K562 (cell line): ENCODE measurements around the gene FAM200B. TPM values are rescaled to one million over a fixed set of nuclear protein-coding genes. Genes with fewer than 3 reads are reported as not detected.

Source experiments
- ATAC-seq: fragments of 200-7000 bp; cut with Tn5 transposase; 3 replicates; pipeline ENCODE4 v1.9.1; 2020; ENCODE audit warnings: moderate library complexity
- BruUV-seq: library from RNA; stranded (reverse); fragments of 400-500 nt; replicated peaks from 2 replicates; lab custom pipeline; 2021; lab: Mats Ljungman, UMichigan
- CTCF ChIA-PET: fragments of 300-600 bp; formaldehyde crosslinking; extraction: SDS; loops from one replicate; lab custom pipeline; 2021; ENCODE audit warnings: low intra/inter-chr PET ratio; lab: Yijun Ruan, JAX
- POLR2A ChIA-PET: fragments of 300-600, 350-650 bp; sonication (Branson Sonifier 250); formaldehyde crosslinking; extraction: SDS; loops from one replicate; lab custom pipeline; 2021; ENCODE audit warnings: antibody characterized with exemption, inconsistent platforms; lab: Yijun Ruan, JAX
- DNase-seq, 4 experiments: peaks; one replicate each; pipeline versions ENCODE4 v3.0.0 to v3.0.0-alpha.2; 2011 to 2018; ENCODE audit warnings: low spot score in 3 of 4, mixed read lengths in 3 of 4; ENCODE audit errors: extremely low read depth in 1 of 4
- FAIRE-seq: peaks from 2 replicates; lab custom pipeline; 2011; peaks lifted over from hg19 to GRCh38; lab: Jason Lieb, UNC
- H2AFZ ChIP-seq: 2 replicates; pipeline ENCODE4 v1.6.0; 2011; ENCODE audit warnings: low read depth, low read length, control low read depth, inconsistent platforms
- H3K27ac ChIP-seq: fragments of 200-600 bp; 3 replicates; pipeline ENCODE4 v1.8.0; 2011; ENCODE audit warnings: low read depth, mild to moderate bottlenecking, control low read depth, inconsistent platforms, low read length, moderate library complexity, mixed read lengths; ENCODE audit errors: extremely low read depth
- H3K27me3 ChIP-seq, 2 experiments: fragments of 300-600 bp in 1 of 2; 2 replicates in 1 of 2; 3 replicates in 1 of 2; pipeline versions ENCODE4 v1.6.0 to v1.8.0; 2011; ENCODE audit warnings: inconsistent platforms in 2 of 2, low read length in 2 of 2, mild to moderate bottlenecking in 1 of 2, mixed read lengths in 1 of 2, moderate library complexity in 1 of 2; ENCODE audit not compliant: control insufficient read depth in 2 of 2, insufficient read depth in 2 of 2
- H3K36me3 ChIP-seq: fragments of 300-600 bp; 3 replicates; pipeline ENCODE4 v1.8.0; 2011; ENCODE audit warnings: mild to moderate bottlenecking, low read length, inconsistent platforms; ENCODE audit not compliant: control insufficient read depth, insufficient read depth
- H3K4me1 ChIP-seq, 2 experiments: fragments of 200-600 bp in 1 of 2; replicated peaks in 1 of 2; 2 replicates in 1 of 2; 3 replicates in 1 of 2; pipeline versions ENCODE4 v1.5.1 to v1.8.0; 2011; ENCODE audit warnings: inconsistent platforms in 2 of 2, low read length in 2 of 2, mild to moderate bottlenecking in 1 of 2, mixed read lengths in 1 of 2, moderate library complexity in 1 of 2; ENCODE audit not compliant: control insufficient read depth in 2 of 2, insufficient read depth in 2 of 2
- H3K4me2 ChIP-seq: 2 replicates; pipeline ENCODE4 v1.6.1; 2011; ENCODE audit warnings: low read length, control low read depth, inconsistent platforms, mixed read lengths; ENCODE audit not compliant: insufficient read depth
- H3K4me3 ChIP-seq: fragments of 200-600 bp; sonication (generic), shearing (Covaris generic); 2 replicates; pipeline ENCODE4 v1.5.1; 2016; ENCODE audit warnings: control low read depth, inconsistent platforms
- H3K79me2 ChIP-seq: fragments of 200-600 bp; 3 replicates; pipeline ENCODE4 v1.8.0; 2011; ENCODE audit warnings: low read length, inconsistent platforms; ENCODE audit not compliant: control insufficient read depth, insufficient read depth
- H3K9ac ChIP-seq, 2 experiments: 2 replicates each; pipeline versions ENCODE4 v1.6.0 to v1.6.1; 2011; ENCODE audit warnings: low read depth in 2 of 2, low read length in 2 of 2, control low read depth in 1 of 2, inconsistent platforms in 1 of 2, mild to moderate bottlenecking in 1 of 2, mixed read lengths in 1 of 2; ENCODE audit not compliant: insufficient read depth in 1 of 2
- H3K9me1 ChIP-seq: one replicate; pipeline ENCODE4 v1.6.0; 2011; ENCODE audit warnings: inconsistent platforms, mild to moderate bottlenecking, low read length, moderate library complexity; ENCODE audit not compliant: control insufficient read depth, insufficient read depth
- H3K9me3 ChIP-seq: replicated peaks from 2 replicates; pipeline ENCODE4 v1.5.1; 2011; ENCODE audit warnings: low read depth, low read length, inconsistent platforms; ENCODE audit not compliant: control insufficient read depth, insufficient read depth
- H4K20me1 ChIP-seq: replicated peaks from 2 replicates; pipeline ENCODE4 v1.6.1; 2011; ENCODE audit warnings: low read length, inconsistent platforms, mixed read lengths; ENCODE audit not compliant: control insufficient read depth, insufficient read depth
- CHD1 ChIP-seq: fragments of 200-600 bp; sonication (generic); IDR thresholded peaks from one replicate; pipeline ENCODE4 v1.6.1; 2012; ENCODE audit warnings: mild to moderate bottlenecking, moderate library complexity, low read length, inconsistent platforms
- FOXJ2 ChIP-seq: fragments of 200-800 bp; sonication (Bioruptor generic); IDR thresholded peaks from 2 replicates; pipeline ENCODE4 v1.6.1; 2016; ENCODE audit warnings: missing genetic modification characterization, missing compliant biosample characterization
- GATAD2B ChIP-seq: fragments of 450-650 bp; IDR thresholded peaks from 2 replicates; pipeline ENCODE4 v1.6.1; 2017; ENCODE audit warnings: mild to moderate bottlenecking, borderline replicate concordance
- NR4A1 ChIP-seq, 2 experiments: fragments of 250-450 bp in 1 of 2; fragments of 450-650 bp in 1 of 2; sonication (Bioruptor Pico) in 1 of 2; IDR thresholded peaks; 2 replicates each; pipeline versions ENCODE4 v1.4.0 to v1.6.1; 2016 to 2020; ENCODE audit warnings: mild to moderate bottlenecking in 2 of 2, missing compliant biosample characterization in 1 of 2, missing genetic modification characterization in 1 of 2, moderate library complexity in 1 of 2
- POU5F1 ChIP-seq: fragments of 150-350 bp; IDR thresholded peaks from 2 replicates; pipeline ENCODE4 v1.6.1; 2014; ENCODE audit warnings: borderline replicate concordance, low read length, low read depth, mild to moderate bottlenecking; ENCODE audit not compliant: partially characterized antibody
- RBM39 ChIP-seq: fragments of 200-400 bp; formaldehyde crosslinking; optimal IDR thresholded peaks from 2 replicates; pipeline ENCODE3; 2018; ENCODE audit warnings: low read depth, low read length
- RCOR1 ChIP-seq, 2 experiments: IDR thresholded peaks; 2 replicates each; pipeline ENCODE4 v1.6.1; 2012; ENCODE audit warnings: low read depth in 2 of 2, low read length in 2 of 2, borderline replicate concordance in 1 of 2, improper control_type of control experiment in 1 of 2
- SMARCA4 ChIP-seq: fragments of 450-650 bp; IDR thresholded peaks from 2 replicates; pipeline ENCODE4 v1.6.1; 2016
- SNAPC5 ChIP-seq: fragments of 250-450 bp; sonication (Bioruptor Pico); IDR thresholded peaks from 2 replicates; pipeline ENCODE4 v1.8.0; 2021; ENCODE audit warnings: moderate library complexity, mild to moderate bottlenecking, inconsistent platforms
- STAT5B ChIP-seq: fragments of 250-450 bp; sonication (Bioruptor Pico); IDR thresholded peaks from 2 replicates; pipeline ENCODE4 v1.8.0; 2021; ENCODE audit warnings: mild to moderate bottlenecking, inconsistent platforms
- TCF7 ChIP-seq: sonication (generic); IDR thresholded peaks from 2 replicates; pipeline ENCODE4 v1.6.1; 2016; ENCODE audit warnings: antibody characterized with exemption, borderline replicate concordance
- THAP7 ChIP-seq: fragments of 250-450 bp; sonication (Bioruptor Pico); IDR thresholded peaks from 2 replicates; pipeline ENCODE4 v1.5.0; 2021
- THRB ChIP-seq: fragments of 450-650 bp; formaldehyde crosslinking; conservative IDR thresholded peaks from 2 replicates; pipeline ENCODE4 v1.4.0; 2022; ENCODE audit warnings: mild to moderate bottlenecking, missing genetic modification characterization
- ZNF143 ChIP-seq: sonication (generic); formaldehyde crosslinking; IDR thresholded peaks from 2 replicates; pipeline ENCODE4 v1.9.0; 2022; ENCODE audit warnings: mild to moderate bottlenecking, missing genetic modification reagents
- ZNF239 ChIP-seq: fragments of 250-450 bp; sonication (Bioruptor Pico); IDR thresholded peaks from 2 replicates; pipeline ENCODE4 v1.4.0; 2020; ENCODE audit warnings: mild to moderate bottlenecking
- ZNF609 ChIP-seq: sonication (generic); formaldehyde crosslinking; IDR thresholded peaks from 2 replicates; pipeline ENCODE4 v1.8.1; 2023; ENCODE audit warnings: missing genetic modification reagents, mild to moderate bottlenecking, borderline replicate concordance
- WGBS: fragments of 100-300 bp; shearing (Covaris generic); methylation state at CpG from one replicate; pipeline ENCODE4 v1.1.6; 2016; ENCODE audit warnings: low coverage, mixed read lengths; ENCODE audit not compliant: insufficient coverage; ENCODE audit errors: missing lambda C conversion rate; 5-methylcytosine and 5-hydroxymethylcytosine counted together
- in situ Hi-C: fragments of 300-500 bp; cut with MboI; formaldehyde crosslinking; loops from 4 replicates; pipeline ENCODE4 v1.15.0; 2018; ENCODE audit warnings: inconsistent platforms, mixed read lengths
- intact Hi-C: fragments of 100-400 bp; cut with micrococcal nuclease; formaldehyde crosslinking; loops from 2 replicates; pipeline ENCODE4 v1.14.2; 2022
- polyA plus RNA-seq, 8 experiments: library from polyadenylated mRNA; depleted of rRNA in 4 of 8; stranded (reverse) in 5 of 8; unstranded in 3 of 8; fragments of >200 nt; fragmentation: Nextera tagmentation in 2 of 8; fragmentation: Illumina TruSeq in 1 of 8; extraction: Ambion mirVana in 2 of 8; extraction: Trizol in 1 of 8; gene quantifications; 2 replicates each; pipeline versions ENCODE4 v1.2.1 to v1.2.3, GENCODE V29; 2011 to 2014; ENCODE audit warnings: inconsistent platforms in 1 of 8, missing spikeins in 1 of 8
- total RNA-seq, 7 experiments: library from RNA; depleted of rRNA in 6 of 7; stranded (reverse); fragments of >200 nt in 6 of 7; fragmentation: Illumina TruSeq in 2 of 7; extraction: Trizol in 2 of 7; gene quantifications; 2 replicates each; pipeline versions ENCODE4 v1.2.1 to v1.2.3, GENCODE V29; 2011 to 2021; ENCODE audit warnings: low replicate concordance in 1 of 7

Gene FAM200B
- total and polyA plus RNA-seq, 9 of the 15 experiments (the other 6 are each of a cell fraction or from before 2014, with no cell fraction given): 17.4 to 48.0 (median 25.5) TPM

- TF ChIP-seq RBM39 (no peak), FOXJ2 (no peak), THAP7 (CRISPR knock-in tag) (no peak), TCF7 (no peak), SMARCA4 (no peak), CHD1 (no peak)
These were observed 8.3 kb upstream of the FAM200B start (continued) for GRCh38 chr4:15673337-15673736.

GRCh38 chr4:15674046-15674445, 7.6 kb upstream of the FAM200B start:
- H3K4me2 ChIP-seq: no peak overlapping the region
- no peak for FAIRE-seq
- 88% methylated on average over 2 of the region's 2 CpGs for WGBS
- TF ChIP-seq GATAD2B (no peak), POU5F1 (no peak), STAT5B (CRISPR knock-in tag) (no peak), ZNF239 (no peak), ZNF143 (CRISPR knock-in tag) (no peak), THRB (no peak), NR4A1 (CRISPR knock-in tag; IDR thresholded peaks at IDR 0.05) (no peak), NR4A1 (tag; IDR thresholded peaks at IDR 0.05) (no peak), RCOR1 (IDR thresholded peaks at IDR 0.05; ENCODE audit: borderline replicate concordance in 1 of 2, low read depth in 2 of 2, low read length in 2 of 2) (no peak), SNAPC5 (no peak), ZNF609 (CRISPR knock-in tag) (no peak)

More at GRCh38 chr4:15674046-15674445, 7.6 kb upstream of the FAM200B start:
- H4K20me1 ChIP-seq: no peaks in the 10 kb centered on the region
- DNase-seq (no peak), ATAC-seq (no peak)
- H2AFZ ChIP-seq: no peak overlapping the region
- H3K36me3 ChIP-seq: peaks cover 7% of the 10 kb centered on the region; the same call in 2 of the 3 replicates
- POLR2A ChIA-PET: no interaction called here
- no peaks in the 10 kb centered on the region for H3K9me3 ChIP-seq
- H3K9me1 ChIP-seq: no peaks in the 10 kb centered on the region
- no peak overlapping the region for H3K4me3 ChIP-seq
- no peak overlapping the region for H3K9ac ChIP-seq
- intact Hi-C loops (no loop called here), in situ Hi-C loops (loop anchor here (25.0 kb wide), 1 partner anchor 662 kb away; the partner anchor contains the start of gene CPEB2)
- H3K4me1 ChIP-seq: peaks cover 0 to 16% of the 10 kb centered on the region in 2 experiments; a peak in 3 of 5 replicates
- no TSS peak for BruUV-seq
- CTCF ChIA-PET: no interaction called here
- no peaks in the 10 kb centered on the region for H3K27me3 ChIP-seq
- peaks cover 54% of the 10 kb centered on the region for H3K79me2 ChIP-seq
- no peak overlapping the region for H3K27ac ChIP-seq
